NB4 (cell line): ENCODE results near the gene NHERF1.

Experiments used
- DNase-seq: peaks from one replicate; pipeline ENCODE4 v3.0.0; 2010; ENCODE audit warnings: low read depth
- H3K4me3 ChIP-seq: one replicate; pipeline ENCODE4 v1.5.1; 2011; ENCODE audit warnings: mild to moderate bottlenecking, low read depth, low read length, moderate library complexity
- MYC ChIP-seq: IDR thresholded peaks from 2 replicates; pipeline ENCODE4 v1.6.1; 2011; ENCODE audit warnings: low read depth, low read length
- POLR2A ChIP-seq: IDR thresholded peaks from 2 replicates; pipeline ENCODE4 v1.6.1; 2011; ENCODE audit warnings: mild to moderate bottlenecking; ENCODE audit not compliant: insufficient read length; ENCODE audit errors: extremely low read depth
- TF ChIP-seq, protein P1 (sequence below): IDR thresholded peaks from 2 replicates; pipeline ENCODE4 v1.6.1; 2011; ENCODE audit warnings: low read depth, low read length
- TF ChIP-seq, protein P2 (sequence below): IDR thresholded peaks from one replicate; pipeline ENCODE4 v1.5.1; 2012; ENCODE audit warnings: low read depth, low read length

Gene NHERF1

DNA sequence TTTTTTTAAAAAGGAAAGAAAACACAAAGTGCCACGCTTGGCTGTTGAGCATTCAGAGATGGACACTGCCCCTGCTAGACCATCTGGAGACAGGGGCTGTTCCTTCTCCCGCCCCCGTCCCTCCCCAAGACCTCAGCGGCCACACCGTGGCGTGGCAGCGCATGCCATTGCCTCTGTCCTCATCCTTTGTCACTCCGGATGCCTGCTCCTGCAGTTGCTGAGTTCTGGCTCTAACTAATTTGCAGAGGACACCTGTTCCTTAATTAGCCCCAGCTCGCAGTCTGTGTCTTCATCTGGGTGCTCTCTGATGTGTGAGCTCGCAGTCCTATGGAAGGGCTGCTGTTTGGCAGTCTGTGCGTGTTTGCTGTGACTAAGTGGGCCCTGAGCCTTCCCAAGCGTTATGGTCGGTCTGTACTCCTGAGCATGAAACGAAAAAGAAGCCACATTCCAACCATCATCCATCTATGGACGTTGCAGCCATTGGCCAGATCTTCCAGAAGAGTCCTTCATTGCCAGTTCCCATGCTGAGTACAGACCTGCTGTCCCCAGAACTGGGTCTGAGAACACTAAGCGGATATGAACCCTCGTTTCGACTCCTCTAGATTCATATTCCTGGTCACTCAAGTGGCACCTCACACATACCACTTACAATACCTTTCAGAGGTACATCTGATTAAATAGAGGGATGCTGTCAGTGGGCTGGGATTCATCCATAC is 68.6 kb downstream of the NHERF1 start:
- TF ChIP-seq, protein P1, sequence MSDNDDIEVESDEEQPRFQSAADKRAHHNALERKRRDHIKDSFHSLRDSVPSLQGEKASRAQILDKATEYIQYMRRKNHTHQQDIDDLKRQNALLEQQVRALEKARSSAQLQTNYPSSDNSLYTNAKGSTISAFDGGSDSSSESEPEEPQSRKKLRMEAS: no peak
- TF ChIP-seq, protein P2, sequence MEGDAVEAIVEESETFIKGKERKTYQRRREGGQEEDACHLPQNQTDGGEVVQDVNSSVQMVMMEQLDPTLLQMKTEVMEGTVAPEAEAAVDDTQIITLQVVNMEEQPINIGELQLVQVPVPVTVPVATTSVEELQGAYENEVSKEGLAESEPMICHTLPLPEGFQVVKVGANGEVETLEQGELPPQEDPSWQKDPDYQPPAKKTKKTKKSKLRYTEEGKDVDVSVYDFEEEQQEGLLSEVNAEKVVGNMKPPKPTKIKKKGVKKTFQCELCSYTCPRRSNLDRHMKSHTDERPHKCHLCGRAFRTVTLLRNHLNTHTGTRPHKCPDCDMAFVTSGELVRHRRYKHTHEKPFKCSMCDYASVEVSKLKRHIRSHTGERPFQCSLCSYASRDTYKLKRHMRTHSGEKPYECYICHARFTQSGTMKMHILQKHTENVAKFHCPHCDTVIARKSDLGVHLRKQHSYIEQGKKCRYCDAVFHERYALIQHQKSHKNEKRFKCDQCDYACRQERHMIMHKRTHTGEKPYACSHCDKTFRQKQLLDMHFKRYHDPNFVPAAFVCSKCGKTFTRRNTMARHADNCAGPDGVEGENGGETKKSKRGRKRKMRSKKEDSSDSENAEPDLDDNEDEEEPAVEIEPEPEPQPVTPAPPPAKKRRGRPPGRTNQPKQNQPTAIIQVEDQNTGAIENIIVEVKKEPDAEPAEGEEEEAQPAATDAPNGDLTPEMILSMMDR: no peak
- TF ChIP-seq MYC (no peak), POLR2A (no peak)
- H3K4me3 ChIP-seq: no peak overlapping the region
- DNase-seq: no peak

DNA sequence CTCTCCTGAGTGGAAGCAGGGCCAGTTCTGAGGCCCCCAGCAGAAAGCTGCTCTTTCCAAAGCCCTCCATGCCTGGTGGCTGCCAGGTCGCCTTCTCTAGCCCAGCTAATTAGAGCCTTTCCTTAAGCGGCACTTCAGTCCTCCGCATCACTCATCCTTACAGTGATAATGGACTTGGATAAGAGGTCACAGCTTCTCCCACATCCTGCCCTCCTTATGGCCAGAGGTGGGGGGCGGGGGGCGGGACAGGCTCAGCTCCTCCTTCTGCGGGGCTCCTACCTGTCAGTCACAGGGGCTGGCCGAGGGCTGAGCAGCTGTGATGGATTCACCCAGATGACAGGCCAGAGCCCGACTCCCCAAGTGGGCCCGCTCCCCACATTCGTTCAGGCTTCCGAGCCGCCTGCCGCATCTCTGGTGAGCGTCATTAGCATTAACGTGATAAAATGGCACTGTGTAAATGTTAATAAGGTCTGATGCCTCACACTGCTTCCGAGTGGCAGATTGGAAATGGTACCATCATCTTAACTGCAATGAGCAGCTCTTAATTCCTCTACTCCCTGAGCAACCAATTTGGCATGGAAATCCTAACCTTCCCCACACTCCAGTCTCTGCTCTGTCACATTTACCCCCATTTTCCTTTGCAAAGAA is 70.0 kb downstream of the NHERF1 start:
- no peak overlapping the region for H3K4me3 ChIP-seq
- TF ChIP-seq, protein P1: no peak
- TF ChIP-seq MYC (no peak), POLR2A (no peak)
- TF ChIP-seq, protein P2: no peak
- no peak for DNase-seq
